Neuronal stem cell (in vitro differentiated cells): ENCODE measurements around the gene RHOG.
"Not testable (repeated sequence)": the region's sequence is repeated elsewhere in the genome, so short reads cannot be mapped to it uniquely, and the experiment has no call there.

Experiments used
- DNase-seq: peaks from one replicate; pipeline ENCODE4 v3.0.0-alpha.2; 2013; ENCODE audit warnings: low spot score
- H2AFZ ChIP-seq: one replicate; pipeline ENCODE4 v1.6.1; 2013; ENCODE audit warnings: mild to moderate bottlenecking, low read length, inconsistent platforms
- H2AK5ac ChIP-seq: 2 replicates; pipeline ENCODE4 v1.6.1; 2013; ENCODE audit warnings: low read depth, mild to moderate bottlenecking, inconsistent platforms, low read length, moderate library complexity, mixed read lengths
- H2BK120ac ChIP-seq: 2 replicates; pipeline ENCODE4 v1.6.1; 2013; ENCODE audit warnings: low read depth, mild to moderate bottlenecking, inconsistent platforms, low read length, moderate library complexity, mixed read lengths
- H2BK12ac ChIP-seq: one replicate; pipeline ENCODE4 v1.6.1; 2013; ENCODE audit warnings: low read length, inconsistent platforms
- H2BK15ac ChIP-seq: 2 replicates; pipeline ENCODE4 v1.6.1; 2013; ENCODE audit warnings: mild to moderate bottlenecking, low read length, inconsistent platforms, mixed read lengths
- H2BK5ac ChIP-seq: one replicate; pipeline ENCODE4 v1.6.1; 2013; ENCODE audit warnings: inconsistent platforms, mild to moderate bottlenecking, low read length, moderate library complexity
- H3K14ac ChIP-seq: one replicate; pipeline ENCODE4 v1.6.1; 2013; ENCODE audit warnings: low read length, inconsistent platforms
- H3K18ac ChIP-seq: 2 replicates; pipeline ENCODE4 v1.6.1; 2013; ENCODE audit warnings: low read length, inconsistent platforms
- H3K23ac ChIP-seq: 2 replicates; pipeline ENCODE4 v1.6.1; 2013; ENCODE audit warnings: low read depth, mild to moderate bottlenecking, mixed read lengths, low read length, inconsistent platforms; ENCODE audit not compliant: poor library complexity
- H3K27ac ChIP-seq: replicated peaks from 3 replicates; pipeline ENCODE4 v1.5.1; 2013; ENCODE audit warnings: low read length, inconsistent platforms
- H3K27me3 ChIP-seq, 3 experiments: 2 replicates each; pipeline ENCODE4 v1.6.1; 2013; ENCODE audit warnings: low read length in 3 of 3, mild to moderate bottlenecking in 2 of 3, inconsistent platforms in 1 of 3, low read depth in 1 of 3, mixed read lengths in 1 of 3, moderate library complexity in 1 of 3; ENCODE audit not compliant: control insufficient read depth in 3 of 3, insufficient read depth in 3 of 3
- H3K36me3 ChIP-seq, 2 donors: replicated peaks in 1 of 2; 2 replicates each; pipeline ENCODE4 v1.6.1; 2013; ENCODE audit warnings: low read length in 2 of 2; ENCODE audit not compliant: control insufficient read depth in 2 of 2, insufficient read depth in 2 of 2
- H3K4ac ChIP-seq: 2 replicates; pipeline ENCODE4 v1.6.1; 2013; ENCODE audit warnings: inconsistent platforms, mild to moderate bottlenecking, low read length, moderate library complexity
- H3K4me1 ChIP-seq, 2 donors: 1 replicate in 1 of 2; 2 replicates in 1 of 2; pipeline ENCODE4 v1.6.1; 2013; ENCODE audit warnings: low read length in 2 of 2, low read depth in 1 of 2; ENCODE audit not compliant: control insufficient read depth in 2 of 2, insufficient read depth in 1 of 2
- H3K4me2 ChIP-seq: one replicate; pipeline ENCODE4 v1.6.1; 2013; ENCODE audit warnings: mild to moderate bottlenecking, low read length, inconsistent platforms; ENCODE audit not compliant: insufficient read depth, poor library complexity, severe bottlenecking
- H3K4me3 ChIP-seq, 2 donors: 2 replicates each; pipeline ENCODE4 v1.5.1; 2013; ENCODE audit warnings: low read length in 2 of 2, mild to moderate bottlenecking in 2 of 2, inconsistent platforms in 1 of 2, moderate library complexity in 1 of 2
- H3K79me1 ChIP-seq: one replicate; pipeline ENCODE4 v1.6.1; 2013; ENCODE audit warnings: low read depth, mild to moderate bottlenecking, inconsistent platforms, low read length, moderate library complexity
- H3K9ac ChIP-seq: one replicate; pipeline ENCODE4 v1.6.1; 2013; ENCODE audit warnings: mild to moderate bottlenecking, low read depth, low read length, inconsistent platforms; ENCODE audit not compliant: poor library complexity
- H3K9me3 ChIP-seq, 2 donors: replicated peaks in 1 of 2; 2 replicates each; pipeline versions ENCODE3 to v1.6.1; 2013; ENCODE audit warnings: low read length in 2 of 2, mild to moderate bottlenecking in 2 of 2, inconsistent platforms in 1 of 2, low read depth in 1 of 2, mixed read lengths in 1 of 2, moderate library complexity in 1 of 2; ENCODE audit not compliant: control insufficient read depth in 2 of 2, insufficient read depth in 1 of 2
- H4K8ac ChIP-seq: one replicate; pipeline ENCODE4 v1.6.1; 2013; ENCODE audit warnings: low read depth, mild to moderate bottlenecking, inconsistent platforms, low read length, moderate library complexity
- H4K91ac ChIP-seq: one replicate; pipeline ENCODE4 v1.6.1; 2013; ENCODE audit warnings: low read length, low read depth, mild to moderate bottlenecking, inconsistent platforms; ENCODE audit not compliant: poor library complexity
- WGBS, 2 donors: extraction: QIAGEN DNeasy Blood & Tissue Kit; methylation state at CpG; one replicate each; pipeline ENCODE4 v1.1.7; 2013; ENCODE audit warnings: missing lambda C conversion rate in 2 of 2, mixed read lengths in 1 of 2; ENCODE audit not compliant: insufficient read length in 2 of 2, insufficient replicate concordance in 1 of 2; ENCODE audit errors: extremely low coverage in 2 of 2; 5-methylcytosine and 5-hydroxymethylcytosine counted together

Gene RHOG

GRCh38 chr11:3815845-3816244, 24.9 kb downstream of the RHOG start:
- Histone ChIP-seq H3K4me2 (no peak overlapping the region), H3K36me3 (peaks cover 0 to 14% of the 10 kb centered on the region in 2 donors), H3K4me3 (no peak overlapping the region), H2BK12ac (no peak overlapping the region), H4K8ac (no peak overlapping the region), H3K27me3 (no peaks in the 10 kb centered on the region), H3K18ac (no peak overlapping the region), H3K79me1 (no peaks in the 10 kb centered on the region), H3K4me1 (no peaks in the 10 kb centered on the region), H3K14ac (no peak overlapping the region), H3K9me3 (no peaks in the 10 kb centered on the region), H3K9ac (no peak overlapping the region), H2AFZ (no peak overlapping the region), H2BK120ac (no peak overlapping the region), H4K91ac (no peak overlapping the region), H3K27ac (no peak overlapping the region), H2BK15ac (no peak overlapping the region), H3K23ac (no peak overlapping the region), H2AK5ac (no peak overlapping the region), H3K4ac (no peak overlapping the region), H2BK5ac (no peak overlapping the region)
- no peak for DNase-seq
- WGBS, 2 donors = no CpG with 5 or more reads among the region's 4 CpGs

GRCh38 chr11:3814832-3815231, 25.9 kb downstream of the RHOG start:
- not testable (repeated sequence) for H2AFZ ChIP-seq, H2BK120ac ChIP-seq, H3K9me3 ChIP-seq, H3K9ac ChIP-seq, H4K91ac ChIP-seq, H2BK15ac ChIP-seq, H3K4me3 ChIP-seq, H3K79me1 ChIP-seq, H3K4me1 ChIP-seq, H3K14ac ChIP-seq, H2AK5ac ChIP-seq, H3K4me2 ChIP-seq, H3K27me3 ChIP-seq, H4K8ac ChIP-seq, H3K27ac ChIP-seq, H3K4ac ChIP-seq, H3K23ac ChIP-seq, H2BK12ac ChIP-seq, H3K18ac ChIP-seq, DNase-seq, H2BK5ac ChIP-seq
- peaks cover 0 to 12% of the 10 kb centered on the region in 2 donors for H3K36me3 ChIP-seq
- WGBS, 2 donors = no CpG with 5 or more reads among the region's 5 CpGs

GRCh38 chr11:3810951-3811350, 29.8 kb downstream of the RHOG start:
- no peak overlapping the region for H2BK5ac ChIP-seq
- no peak overlapping the region for H3K4me2 ChIP-seq
- no peak overlapping the region for H4K8ac ChIP-seq
- no peak overlapping the region for H2BK15ac ChIP-seq
- H3K23ac ChIP-seq = no peak overlapping the region
- no peak overlapping the region for H3K4me3 ChIP-seq
- H2BK12ac ChIP-seq = no peak overlapping the region
- DNase-seq = no peak
- no peak overlapping the region for H2AFZ ChIP-seq
- H3K4me1 ChIP-seq = peaks cover 2 to 9% of the 10 kb centered on the region in 2 donors
- no peaks in the 10 kb centered on the region for H3K9me3 ChIP-seq
- WGBS, 2 donors = no CpG with 5 or more reads among the region's 4 CpGs
- H3K9ac ChIP-seq = peak overlapping the region; percentile 51
- no peak overlapping the region for H3K4ac ChIP-seq
- peaks cover 6% of the 10 kb centered on the region for H3K79me1 ChIP-seq
- no peak overlapping the region for H4K91ac ChIP-seq
- H3K27me3 ChIP-seq = no peaks in the 10 kb centered on the region
- no peak overlapping the region for H2AK5ac ChIP-seq
- H2BK120ac ChIP-seq = no peak overlapping the region
- H3K14ac ChIP-seq = no peak overlapping the region
- H3K36me3 ChIP-seq = peaks cover 0 to 8% of the 10 kb centered on the region in 2 donors
- no peak overlapping the region for H3K27ac ChIP-seq
- no peak overlapping the region for H3K18ac ChIP-seq

- Histone ChIP-seq H2BK5ac (no peak overlapping the region), H4K91ac (no peak overlapping the region), H3K4me2 (no peak overlapping the region), H3K4me3 (no peak overlapping the region), H3K4ac (no peak overlapping the region), H3K79me1 (peaks cover 6% of the 10 kb centered on the region), H3K9me3 (no peaks in the 10 kb centered on the region), H3K27ac (no peak overlapping the region), H3K36me3 (peaks cover 0 to 8% of the 10 kb centered on the region in 2 donors), H3K14ac (no peak overlapping the region), H2BK120ac (no peak overlapping the region), H3K9ac (no peak overlapping the region), H3K18ac (no peak overlapping the region), H2AK5ac (no peak overlapping the region), H3K23ac (no peak overlapping the region), H2BK12ac (no peak overlapping the region), H3K27me3 (no peaks in the 10 kb centered on the region), H4K8ac (no peak overlapping the region), H2AFZ (no peak overlapping the region), H2BK15ac (no peak overlapping the region), H3K4me1 (peaks cover 2 to 9% of the 10 kb centered on the region in 2 donors)
- DNase-seq = no peak
- no CpG with 5 or more reads among the region's 3 CpGs for WGBS, 2 donors
Observed at GRCh38 chr11:3810446-3810845, 30.3 kb downstream of the RHOG start.
